SU-DHL-6 (cell line): ENCODE measurements around the gene ADK.

Source experiments
- H2AFZ ChIP-seq: fragments of 200-600 bp; sonication (generic); 2 replicates; pipeline ENCODE4 v1.6.1; 2014; ENCODE audit warnings: low read depth, mild to moderate bottlenecking, moderate library complexity, mixed read lengths, antibody characterized with exemption, low read length; ENCODE audit not compliant: severe bottlenecking
- H3F3A ChIP-seq: fragments of 200-600 bp; shearing (Covaris generic); 2 replicates; pipeline ENCODE4 v1.6.0; 2016; ENCODE audit warnings: antibody characterized with exemption, mild to moderate bottlenecking; ENCODE audit not compliant: insufficient read depth
- H3K27ac ChIP-seq: fragments of 200-600 bp; sonication (generic); 2 replicates; pipeline ENCODE4 v1.5.1; 2016; ENCODE audit warnings: low read depth, mild to moderate bottlenecking, low read length, moderate library complexity, mixed read lengths
- H3K27me3 ChIP-seq: fragments of 200-600 bp; sonication (generic), shearing (Covaris generic); 2 replicates; pipeline ENCODE4 v1.6.0; 2014; ENCODE audit warnings: mild to moderate bottlenecking, low read length
- H3K36me3 ChIP-seq: fragments of 200-600 bp; sonication (generic); 2 replicates; pipeline ENCODE4 v1.6.1; 2014; ENCODE audit warnings: mild to moderate bottlenecking, low read length, mixed read lengths
- H3K4me2 ChIP-seq: fragments of 300-600, 200-600 bp; shearing (Covaris generic), sonication (generic); 2 replicates; pipeline ENCODE4 v1.6.0; 2014; ENCODE audit warnings: low read length, low read depth, mild to moderate bottlenecking; ENCODE audit not compliant: poor library complexity, severe bottlenecking
- H3K4me3 ChIP-seq: fragments of 200-600 bp; sonication (generic); 2 replicates; pipeline ENCODE4 v1.5.1; 2014; ENCODE audit warnings: antibody characterized with exemption, low read length, mild to moderate bottlenecking, mixed read lengths; ENCODE audit not compliant: insufficient read depth, poor library complexity, severe bottlenecking
- H3K79me2 ChIP-seq: fragments of 200-600 bp; sonication (generic); 2 replicates; pipeline ENCODE4 v1.6.1; 2014; ENCODE audit warnings: mild to moderate bottlenecking, low read length, moderate library complexity; ENCODE audit not compliant: insufficient read depth
- H3K9ac ChIP-seq: fragments of 200-600 bp; sonication (generic); 2 replicates; pipeline ENCODE4 v1.7.0; 2014; ENCODE audit warnings: mild to moderate bottlenecking, low read length
- H3K9me2 ChIP-seq: fragments of 200-600 bp; sonication (generic); replicated peaks from 2 replicates; pipeline ENCODE4 v1.6.1; 2014; ENCODE audit warnings: low read length; ENCODE audit not compliant: insufficient read depth
- H3K9me3 ChIP-seq: fragments of 200-600 bp; sonication (generic); 2 replicates; pipeline ENCODE4 v1.6.1; 2014; ENCODE audit warnings: low read length, mixed read lengths; ENCODE audit not compliant: insufficient read depth
- H4K20me1 ChIP-seq: fragments of 200-600 bp; sonication (generic); 2 replicates; pipeline ENCODE4 v1.6.1; 2014; ENCODE audit warnings: low read depth, mild to moderate bottlenecking, antibody characterized with exemption, low read length, moderate library complexity, mixed read lengths
- EZH2phosphoT487 ChIP-seq: fragments of 200-600 bp; sonication (generic), shearing (Covaris generic); conservative IDR thresholded peaks from 2 replicates; pipeline ENCODE4 v1.6.1; 2018; ENCODE audit warnings: mild to moderate bottlenecking, antibody characterized with exemption, low read length, moderate library complexity, mixed read lengths
- TF ChIP-seq, protein P1 (sequence below): fragments of 200-600 bp; sonication (generic); IDR thresholded peaks from one replicate; pipeline ENCODE4 v1.5.1; 2017; ENCODE audit warnings: antibody characterized with exemption, mild to moderate bottlenecking, low read length, moderate library complexity; ENCODE audit not compliant: insufficient read depth, poor library complexity, severe bottlenecking

ADK gene

DNA sequence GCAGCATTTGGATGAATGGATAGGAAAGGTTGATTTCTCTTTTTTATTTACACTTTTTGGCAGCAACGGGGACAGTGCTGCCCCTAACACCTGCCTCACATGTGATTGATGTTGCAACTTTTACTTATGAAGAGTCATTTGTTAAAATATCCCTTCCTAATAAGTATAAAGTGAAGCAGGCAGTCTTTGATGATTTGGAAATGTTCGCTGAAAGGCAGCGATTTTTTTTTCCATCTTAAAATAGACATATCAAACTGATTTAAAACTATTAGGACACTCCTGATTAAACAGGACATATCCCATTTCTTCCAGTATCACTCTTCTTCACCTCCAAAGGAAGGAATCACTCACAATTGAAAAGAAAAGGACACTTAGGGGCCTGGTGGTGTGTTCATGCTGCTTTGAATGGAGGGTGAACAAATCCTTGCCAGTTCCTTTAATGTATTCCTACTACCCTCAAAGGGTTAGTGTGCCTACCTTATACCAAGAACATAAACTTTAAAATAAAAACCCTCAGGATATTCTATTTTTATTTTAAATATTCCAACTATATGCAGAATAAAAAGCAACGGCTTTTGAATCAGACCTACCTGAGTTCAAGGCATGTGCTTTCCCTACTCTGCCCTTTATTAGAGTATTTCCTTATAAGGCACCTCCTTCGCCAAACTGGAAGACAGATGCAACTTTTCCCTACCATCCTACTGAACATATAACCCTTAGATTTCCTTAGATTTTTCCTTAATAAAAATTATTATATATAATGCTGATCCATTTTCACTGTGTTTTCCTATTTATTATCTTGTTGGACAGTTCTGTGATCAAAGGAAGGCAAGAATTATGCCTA is 1.1 kb downstream of the ADK start:
- H3K9ac ChIP-seq = peak overlapping the region; percentile 83
- H3K27me3 ChIP-seq = no peaks in the 10 kb centered on the region
- peak overlapping the region; percentile 97 for H3K4me2 ChIP-seq
- no peaks in the 10 kb centered on the region for H3K36me3 ChIP-seq
- no peaks in the 10 kb centered on the region for H3K9me3 ChIP-seq
- H3K9me2 ChIP-seq = no peaks in the 10 kb centered on the region
- TF ChIP-seq, protein P1, sequence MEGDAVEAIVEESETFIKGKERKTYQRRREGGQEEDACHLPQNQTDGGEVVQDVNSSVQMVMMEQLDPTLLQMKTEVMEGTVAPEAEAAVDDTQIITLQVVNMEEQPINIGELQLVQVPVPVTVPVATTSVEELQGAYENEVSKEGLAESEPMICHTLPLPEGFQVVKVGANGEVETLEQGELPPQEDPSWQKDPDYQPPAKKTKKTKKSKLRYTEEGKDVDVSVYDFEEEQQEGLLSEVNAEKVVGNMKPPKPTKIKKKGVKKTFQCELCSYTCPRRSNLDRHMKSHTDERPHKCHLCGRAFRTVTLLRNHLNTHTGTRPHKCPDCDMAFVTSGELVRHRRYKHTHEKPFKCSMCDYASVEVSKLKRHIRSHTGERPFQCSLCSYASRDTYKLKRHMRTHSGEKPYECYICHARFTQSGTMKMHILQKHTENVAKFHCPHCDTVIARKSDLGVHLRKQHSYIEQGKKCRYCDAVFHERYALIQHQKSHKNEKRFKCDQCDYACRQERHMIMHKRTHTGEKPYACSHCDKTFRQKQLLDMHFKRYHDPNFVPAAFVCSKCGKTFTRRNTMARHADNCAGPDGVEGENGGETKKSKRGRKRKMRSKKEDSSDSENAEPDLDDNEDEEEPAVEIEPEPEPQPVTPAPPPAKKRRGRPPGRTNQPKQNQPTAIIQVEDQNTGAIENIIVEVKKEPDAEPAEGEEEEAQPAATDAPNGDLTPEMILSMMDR = no peak
- no peak for TF ChIP-seq EZH2phosphoT487
- no peaks in the 10 kb centered on the region; the same call in 1 of the 2 replicates for H3F3A ChIP-seq
- H2AFZ ChIP-seq = peak overlapping the region; percentile 94
- H4K20me1 ChIP-seq = no peaks in the 10 kb centered on the region
- H3K79me2 ChIP-seq = peaks cover 40% of the 10 kb centered on the region
- peak overlapping the region; percentile 69 for H3K4me3 ChIP-seq
- H3K27ac ChIP-seq = peak overlapping the region; percentile 84

DNA sequence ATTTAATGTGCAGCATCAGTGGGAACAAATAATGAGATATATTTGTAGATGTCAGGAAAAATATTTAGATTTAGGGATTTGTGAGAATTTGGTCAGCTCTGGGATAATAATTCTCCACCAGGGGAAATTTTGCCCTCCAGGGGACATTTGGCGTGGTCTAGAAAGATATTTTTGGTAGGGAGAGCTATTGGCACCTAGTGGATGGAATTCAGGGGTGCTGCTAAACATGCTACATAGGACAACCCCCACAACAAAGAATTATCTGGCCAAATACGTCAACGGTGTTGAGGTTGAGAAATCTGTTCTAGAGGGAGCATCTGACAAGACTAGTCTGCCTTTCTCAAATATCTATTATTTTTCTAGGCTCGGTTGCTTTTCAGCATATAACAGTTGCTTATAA is 2.1 kb downstream of the ADK start:
- H3K9me2 ChIP-seq = no peaks in the 10 kb centered on the region
- H3K4me2 ChIP-seq = peak overlapping the region; percentile 97
- no peak overlapping the region for H3K27ac ChIP-seq
- no peak for TF ChIP-seq EZH2phosphoT487
- TF ChIP-seq, protein P1 = no peak
- H3K27me3 ChIP-seq = no peaks in the 10 kb centered on the region
- no peaks in the 10 kb centered on the region for H4K20me1 ChIP-seq
- H3K79me2 ChIP-seq = peaks cover 29% of the 10 kb centered on the region
- H3K9me3 ChIP-seq = no peaks in the 10 kb centered on the region
- no peak overlapping the region for H3K4me3 ChIP-seq
- no peak overlapping the region for H2AFZ ChIP-seq
- H3K9ac ChIP-seq = no peak overlapping the region
- no peaks in the 10 kb centered on the region; the same call in 1 of the 2 replicates for H3F3A ChIP-seq
- H3K36me3 ChIP-seq = no peaks in the 10 kb centered on the region

GRCh38 chr10:74153676-74154075 is 2.7 kb downstream of the ADK start:
- Histone ChIP-seq H3K9me2 (no peaks in the 10 kb centered on the region), H3K9me3 (no peaks in the 10 kb centered on the region), H3K27ac (no peak overlapping the region), H3F3A (no peaks in the 10 kb centered on the region; the same call in 1 of the 2 replicates), H3K4me2 (no peak overlapping the region), H3K36me3 (no peaks in the 10 kb centered on the region), H3K9ac (no peak overlapping the region), H2AFZ (no peak overlapping the region), H3K79me2 (peaks cover 24% of the 10 kb centered on the region), H4K20me1 (no peaks in the 10 kb centered on the region), H3K27me3 (no peaks in the 10 kb centered on the region), H3K4me3 (no peak overlapping the region)
- TF ChIP-seq, protein P1 = no peak
- TF ChIP-seq EZH2phosphoT487 = no peak
